ENCODE data around the gene SLC25A53. TPM values are rescaled to one million over a fixed set of nuclear protein-coding genes. Genes with fewer than 3 reads are reported as not detected.
A peak's percentile ranks its signal among the peaks of the same experiment; 100 is the strongest.

Gene SLC25A53
- total and polyA plus RNA-seq, 2 experiments from 2014 or later, result 2.2 to 3.7 TPM

- H3K9me3 Mint-ChIP-seq, result no peaks in the 10 kb centered on the region
- Histone ChIP-seq H4K20me1 (replicated peaks; ENCODE audit: insufficient read depth) (no peaks in the 10 kb centered on the region), H3K27ac (ENCODE audit: low read depth) (no peak overlapping the region), H3K79me2 (replicated peaks; ENCODE audit: insufficient read depth) (no peaks in the 10 kb centered on the region), H3K36me3 (ENCODE audit: insufficient read depth) (no peaks in the 10 kb centered on the region), H3K27me3 (ENCODE audit: insufficient read depth) (no peaks in the 10 kb centered on the region), H3K4me2 (no peak overlapping the region), H3K4me1 (ENCODE audit: insufficient read depth) (no peaks in the 10 kb centered on the region), H3F3A (replicated peaks; ENCODE audit: low read depth) (no peaks in the 10 kb centered on the region), H3K4me3 (no peak overlapping the region), H3K9me2 (ENCODE audit: insufficient read depth) (no peaks in the 10 kb centered on the region), H2AFZ (no peak overlapping the region)
- no peak overlapping the region for H3K27ac Mint-ChIP-seq
- peak; percentile 44 for DNase-seq (ENCODE audit: low spot score)
- TF ChIP-seq, protein P1, sequence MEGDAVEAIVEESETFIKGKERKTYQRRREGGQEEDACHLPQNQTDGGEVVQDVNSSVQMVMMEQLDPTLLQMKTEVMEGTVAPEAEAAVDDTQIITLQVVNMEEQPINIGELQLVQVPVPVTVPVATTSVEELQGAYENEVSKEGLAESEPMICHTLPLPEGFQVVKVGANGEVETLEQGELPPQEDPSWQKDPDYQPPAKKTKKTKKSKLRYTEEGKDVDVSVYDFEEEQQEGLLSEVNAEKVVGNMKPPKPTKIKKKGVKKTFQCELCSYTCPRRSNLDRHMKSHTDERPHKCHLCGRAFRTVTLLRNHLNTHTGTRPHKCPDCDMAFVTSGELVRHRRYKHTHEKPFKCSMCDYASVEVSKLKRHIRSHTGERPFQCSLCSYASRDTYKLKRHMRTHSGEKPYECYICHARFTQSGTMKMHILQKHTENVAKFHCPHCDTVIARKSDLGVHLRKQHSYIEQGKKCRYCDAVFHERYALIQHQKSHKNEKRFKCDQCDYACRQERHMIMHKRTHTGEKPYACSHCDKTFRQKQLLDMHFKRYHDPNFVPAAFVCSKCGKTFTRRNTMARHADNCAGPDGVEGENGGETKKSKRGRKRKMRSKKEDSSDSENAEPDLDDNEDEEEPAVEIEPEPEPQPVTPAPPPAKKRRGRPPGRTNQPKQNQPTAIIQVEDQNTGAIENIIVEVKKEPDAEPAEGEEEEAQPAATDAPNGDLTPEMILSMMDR (conservative IDR thresholded peaks at IDR 0.05; ENCODE audit: low read depth in 2 of 2), result peak; percentile 54 to 68
- TF ChIP-seq, protein P2, sequence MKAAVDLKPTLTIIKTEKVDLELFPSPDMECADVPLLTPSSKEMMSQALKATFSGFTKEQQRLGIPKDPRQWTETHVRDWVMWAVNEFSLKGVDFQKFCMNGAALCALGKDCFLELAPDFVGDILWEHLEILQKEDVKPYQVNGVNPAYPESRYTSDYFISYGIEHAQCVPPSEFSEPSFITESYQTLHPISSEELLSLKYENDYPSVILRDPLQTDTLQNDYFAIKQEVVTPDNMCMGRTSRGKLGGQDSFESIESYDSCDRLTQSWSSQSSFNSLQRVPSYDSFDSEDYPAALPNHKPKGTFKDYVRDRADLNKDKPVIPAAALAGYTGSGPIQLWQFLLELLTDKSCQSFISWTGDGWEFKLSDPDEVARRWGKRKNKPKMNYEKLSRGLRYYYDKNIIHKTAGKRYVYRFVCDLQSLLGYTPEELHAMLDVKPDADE (IDR thresholded peaks at IDR 0.05), result no peak
- no peaks in the 10 kb centered on the region for H3K4me1 Mint-ChIP-seq
- 0 out of 3 replicates have a peak, but pooled peaks cover 2% of the 10 kb centered on the region for H3K36me3 Mint-ChIP-seq (ENCODE audit: low read depth)
- H3K27me3 Mint-ChIP-seq (ENCODE audit: insufficient read depth, low read depth, poor library complexity), result no peaks in the 10 kb centered on the region
- ATAC-seq, result no peak
- H3K4me3 Mint-ChIP-seq, result no peak overlapping the region
These were observed 38.8 kb upstream of the SLC25A53 start for GRCh38 chrX:104195489-104196084.

- H3K4me1 Mint-ChIP-seq, result no peaks in the 10 kb centered on the region
- no peak overlapping the region for H3K27ac Mint-ChIP-seq
- no peaks in the 10 kb centered on the region for H3K27me3 Mint-ChIP-seq (ENCODE audit: insufficient read depth, low read depth, poor library complexity)
- Histone ChIP-seq H3K27me3 (ENCODE audit: insufficient read depth) (no peaks in the 10 kb centered on the region), H3K36me3 (ENCODE audit: insufficient read depth) (no peaks in the 10 kb centered on the region), H4K20me1 (replicated peaks; ENCODE audit: insufficient read depth) (no peaks in the 10 kb centered on the region), H3F3A (replicated peaks; ENCODE audit: low read depth) (no peaks in the 10 kb centered on the region), H3K4me1 (ENCODE audit: insufficient read depth) (no peaks in the 10 kb centered on the region), H2AFZ (no peak overlapping the region), H3K9me2 (ENCODE audit: insufficient read depth) (no peaks in the 10 kb centered on the region), H3K27ac (ENCODE audit: low read depth) (no peak overlapping the region), H3K4me2 (no peak overlapping the region), H3K79me2 (replicated peaks; ENCODE audit: insufficient read depth) (no peaks in the 10 kb centered on the region), H3K4me3 (no peak overlapping the region)
- ATAC-seq (no peak), DNase-seq (ENCODE audit: low spot score) (no peak)
- no peak overlapping the region for H3K4me3 Mint-ChIP-seq
- no peaks in the 10 kb centered on the region for H3K9me3 Mint-ChIP-seq
- peaks cover 4% of the 10 kb centered on the region; the same call in 2 of the 3 replicates for H3K36me3 Mint-ChIP-seq (ENCODE audit: low read depth)
- TF ChIP-seq CREB1 (CRISPR knock-in tag; IDR thresholded peaks at IDR 0.05; ENCODE audit: low read depth) (no peak), EZH2phosphoT487 (IDR thresholded peaks at IDR 0.05; ENCODE audit: unreplicated experiment) (no peak), NANOG (IDR thresholded peaks at IDR 0.05; ENCODE audit: borderline replicate concordance) (no peak), ZNF331 (CRISPR knock-in tag; IDR thresholded peaks at IDR 0.05; ENCODE audit: low read depth) (no peak), POLR2AphosphoS5 (IDR thresholded peaks at IDR 0.05; ENCODE audit: low read depth) (no peak), EZH2 (IDR thresholded peaks at IDR 0.05; ENCODE audit: low read depth, unreplicated experiment) (no peak), JUNB (IDR thresholded peaks at IDR 0.05; ENCODE audit: unreplicated experiment) (no peak), ZNF462 (CRISPR knock-in tag; IDR thresholded peaks at IDR 0.05) (no peak)
- TF ChIP-seq, protein P1 (conservative IDR thresholded peaks at IDR 0.05; ENCODE audit: low read depth in 2 of 2), result no peak
These were observed 38.2 kb upstream of the SLC25A53 start for GRCh38 chrX:104195013-104195412.
